ENCODE measurements around the gene MVD. TPM values are rescaled to one million over a fixed set of nuclear protein-coding genes. Genes with fewer than 3 reads are reported as not detected.

The MVD gene
- total and polyA plus RNA-seq, 2 of the 13 experiments (the other 11 are each of a cell fraction or from before 2014, with no cell fraction given): 28.1 to 187 TPM

DNA sequence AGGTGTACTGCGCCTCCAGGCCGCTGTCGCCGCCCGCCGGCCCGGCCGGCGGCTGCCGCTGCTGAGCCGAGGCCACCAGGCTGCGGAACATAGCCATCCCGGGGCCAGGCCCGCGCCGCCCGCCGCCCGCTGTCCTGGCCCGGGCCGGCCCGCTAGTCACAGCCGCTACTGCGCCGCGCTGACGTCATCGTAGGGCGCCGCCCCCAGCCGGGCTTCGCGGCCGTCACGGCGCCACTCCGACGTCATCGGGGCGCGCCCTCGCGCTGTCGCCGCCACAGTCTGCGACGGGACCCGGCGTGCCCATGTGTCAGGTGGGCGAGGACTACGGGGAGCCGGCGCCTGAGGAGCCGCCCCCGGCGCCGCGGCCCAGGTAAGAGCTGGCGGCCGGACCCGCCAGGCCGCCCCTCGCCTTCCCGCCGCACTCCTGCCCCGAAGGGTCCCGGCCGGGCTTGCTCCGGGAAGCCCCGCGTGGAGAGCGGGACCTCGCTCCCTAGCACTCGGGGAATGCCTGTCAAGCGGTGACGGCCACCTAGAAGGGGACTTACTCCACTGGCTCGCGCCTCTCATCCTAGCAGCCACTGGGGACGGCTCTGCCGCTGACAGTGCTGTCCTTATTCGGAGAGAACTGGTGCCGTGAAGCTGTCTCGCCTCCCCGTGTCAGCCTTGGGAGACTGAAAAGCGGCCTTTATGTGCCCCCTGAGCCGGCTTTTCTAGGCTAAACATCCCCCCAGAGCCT, 43.5 kb upstream of the MVD start, which contains the start of the genes CTU2 and RNF166 (continued):
- TF ChIP-seq, protein P1, sequence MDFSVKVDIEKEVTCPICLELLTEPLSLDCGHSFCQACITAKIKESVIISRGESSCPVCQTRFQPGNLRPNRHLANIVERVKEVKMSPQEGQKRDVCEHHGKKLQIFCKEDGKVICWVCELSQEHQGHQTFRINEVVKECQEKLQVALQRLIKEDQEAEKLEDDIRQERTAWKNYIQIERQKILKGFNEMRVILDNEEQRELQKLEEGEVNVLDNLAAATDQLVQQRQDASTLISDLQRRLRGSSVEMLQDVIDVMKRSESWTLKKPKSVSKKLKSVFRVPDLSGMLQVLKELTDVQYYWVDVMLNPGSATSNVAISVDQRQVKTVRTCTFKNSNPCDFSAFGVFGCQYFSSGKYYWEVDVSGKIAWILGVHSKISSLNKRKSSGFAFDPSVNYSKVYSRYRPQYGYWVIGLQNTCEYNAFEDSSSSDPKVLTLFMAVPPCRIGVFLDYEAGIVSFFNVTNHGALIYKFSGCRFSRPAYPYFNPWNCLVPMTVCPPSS (IDR thresholded peaks at IDR 0.05): no peak
- TF ChIP-seq, protein P2, sequence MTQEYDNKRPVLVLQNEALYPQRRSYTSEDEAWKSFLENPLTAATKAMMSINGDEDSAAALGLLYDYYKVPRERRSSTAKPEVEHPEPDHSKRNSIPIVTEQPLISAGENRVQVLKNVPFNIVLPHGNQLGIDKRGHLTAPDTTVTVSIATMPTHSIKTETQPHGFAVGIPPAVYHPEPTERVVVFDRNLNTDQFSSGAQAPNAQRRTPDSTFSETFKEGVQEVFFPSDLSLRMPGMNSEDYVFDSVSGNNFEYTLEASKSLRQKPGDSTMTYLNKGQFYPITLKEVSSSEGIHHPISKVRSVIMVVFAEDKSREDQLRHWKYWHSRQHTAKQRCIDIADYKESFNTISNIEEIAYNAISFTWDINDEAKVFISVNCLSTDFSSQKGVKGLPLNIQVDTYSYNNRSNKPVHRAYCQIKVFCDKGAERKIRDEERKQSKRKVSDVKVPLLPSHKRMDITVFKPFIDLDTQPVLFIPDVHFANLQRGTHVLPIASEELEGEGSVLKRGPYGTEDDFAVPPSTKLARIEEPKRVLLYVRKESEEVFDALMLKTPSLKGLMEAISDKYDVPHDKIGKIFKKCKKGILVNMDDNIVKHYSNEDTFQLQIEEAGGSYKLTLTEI (CRISPR knock-in tag; conservative IDR thresholded peaks at IDR 0.05): no peak
- TF ChIP-seq, protein P3, sequence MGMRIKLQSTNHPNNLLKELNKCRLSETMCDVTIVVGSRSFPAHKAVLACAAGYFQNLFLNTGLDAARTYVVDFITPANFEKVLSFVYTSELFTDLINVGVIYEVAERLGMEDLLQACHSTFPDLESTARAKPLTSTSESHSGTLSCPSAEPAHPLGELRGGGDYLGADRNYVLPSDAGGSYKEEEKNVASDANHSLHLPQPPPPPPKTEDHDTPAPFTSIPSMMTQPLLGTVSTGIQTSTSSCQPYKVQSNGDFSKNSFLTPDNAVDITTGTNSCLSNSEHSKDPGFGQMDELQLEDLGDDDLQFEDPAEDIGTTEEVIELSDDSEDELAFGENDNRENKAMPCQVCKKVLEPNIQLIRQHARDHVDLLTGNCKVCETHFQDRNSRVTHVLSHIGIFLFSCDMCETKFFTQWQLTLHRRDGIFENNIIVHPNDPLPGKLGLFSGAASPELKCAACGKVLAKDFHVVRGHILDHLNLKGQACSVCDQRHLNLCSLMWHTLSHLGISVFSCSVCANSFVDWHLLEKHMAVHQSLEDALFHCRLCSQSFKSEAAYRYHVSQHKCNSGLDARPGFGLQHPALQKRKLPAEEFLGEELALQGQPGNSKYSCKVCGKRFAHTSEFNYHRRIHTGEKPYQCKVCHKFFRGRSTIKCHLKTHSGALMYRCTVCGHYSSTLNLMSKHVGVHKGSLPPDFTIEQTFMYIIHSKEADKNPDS (CRISPR knock-in tag; IDR thresholded peaks at IDR 0.05): no peak; the same call in 1 of the 2 replicates
- peak; percentile 94; the same call in 1 of the 2 replicates for TF ChIP-seq TMF1 (CRISPR knock-in tag; IDR thresholded peaks at IDR 0.05; ENCODE audit: low read depth)
- 0 out of 2 replicates have a peak, but pooled peaks have one; percentile 64 for TF ChIP-seq KLF12 (CRISPR knock-in tag; IDR thresholded peaks at IDR 0.05; ENCODE audit: borderline replicate concordance)
- no peak for TF ChIP-seq ZNF326 (CRISPR knock-in tag; IDR thresholded peaks at IDR 0.05; ENCODE audit: borderline replicate concordance)
- TF ChIP-seq CREB1 (IDR thresholded peaks at IDR 0.05): peak; percentile 99
- peak; percentile 92 for TF ChIP-seq CREB1 (CRISPR knock-in tag; IDR thresholded peaks at IDR 0.05)
- TF ChIP-seq REXO4 (CRISPR knock-in tag; IDR thresholded peaks at IDR 0.05; ENCODE audit: borderline replicate concordance): no peak

Data from HepG2 (cell line).